Caco-2 (cell line): ENCODE measurements around the gene MBOAT1. TPM values are rescaled to one million over a fixed set of nuclear protein-coding genes. Genes with fewer than 3 reads are reported as not detected.

ENCODE experiments used
- BruUV-seq: library from RNA; stranded (reverse); fragments of 400-500 nt; replicated peaks from 2 replicates; lab custom pipeline; 2021; lab: Mats Ljungman, UMichigan
- CTCF ChIA-PET: fragments of 300-600 bp; sonication (Branson Sonifier 250); formaldehyde crosslinking; loops from one replicate; lab custom pipeline; 2022; ENCODE audit warnings: antibody characterized with exemption; lab: Charles Lee
- POLR2A ChIA-PET: fragments of 300-600 bp; sonication (Branson Sonifier 250); formaldehyde crosslinking; loops from one replicate; lab custom pipeline; 2022; ENCODE audit warnings: antibody characterized with exemption; lab: Charles Lee
- DNase-seq, 2 experiments: peaks; one replicate each; pipeline versions ENCODE4 v3.0.0 to v3.0.0-alpha.2; 2020 to 2022
- H3K27me3 ChIP-seq: replicated peaks from 2 replicates; pipeline ENCODE4 v1.6.0; 2011; ENCODE audit warnings: low read length; ENCODE audit not compliant: control insufficient read depth, insufficient read depth
- H3K36me3 ChIP-seq: 2 replicates; pipeline ENCODE4 v1.5.1; 2011; ENCODE audit warnings: low read length; ENCODE audit not compliant: control insufficient read depth, insufficient read depth
- H3K4me1 ChIP-seq: fragments of 250-450 bp; sonication (Bioruptor Pico); 2 replicates; pipeline ENCODE4 v1.5.1; 2020; ENCODE audit warnings: mild to moderate bottlenecking
- H3K4me3 ChIP-seq: 2 replicates; pipeline ENCODE4 v1.5.1; 2011; ENCODE audit warnings: low read depth, mild to moderate bottlenecking, control low read depth, low read length
- H3K9me3 ChIP-seq: fragments of 250-450 bp; sonication (Bioruptor Pico); 2 replicates; pipeline ENCODE4 v1.5.1; 2020; ENCODE audit warnings: mild to moderate bottlenecking, moderate library complexity
- H3K27ac Mint-ChIP-seq: one replicate; pipeline ENCODE4 v1.8.0; 2022; ENCODE audit warnings: mixed read lengths; ENCODE audit not compliant: unreplicated experiment
- H3K27me3 Mint-ChIP-seq: one replicate; pipeline ENCODE4 v1.8.0; 2022; ENCODE audit warnings: mixed read lengths; ENCODE audit not compliant: insufficient read depth, unreplicated experiment
- H3K36me3 Mint-ChIP-seq: one replicate; pipeline ENCODE4 v1.8.0; 2022; ENCODE audit warnings: mild to moderate bottlenecking, mixed read lengths; ENCODE audit not compliant: insufficient read depth, unreplicated experiment
- H3K4me1 Mint-ChIP-seq: one replicate; pipeline ENCODE4 v1.8.0; 2022; ENCODE audit warnings: low read depth, mixed read lengths; ENCODE audit not compliant: unreplicated experiment
- H3K4me3 Mint-ChIP-seq: one replicate; pipeline ENCODE4 v1.8.0; 2022; ENCODE audit warnings: mild to moderate bottlenecking, moderate library complexity, mixed read lengths; ENCODE audit not compliant: unreplicated experiment
- H3K9me3 Mint-ChIP-seq: one replicate; pipeline ENCODE4 v1.8.0; 2022; ENCODE audit warnings: mixed read lengths; ENCODE audit not compliant: unreplicated experiment
- CTCF ChIP-seq, 2 experiments: fragments of 200-600 bp in 1 of 2; IDR thresholded peaks; 1 replicate in 1 of 2; 2 replicates in 1 of 2; pipeline versions ENCODE4 v1.5.1 to v1.8.0; 2011 to 2022; ENCODE audit warnings: antibody characterized with exemption in 1 of 2, control low read depth in 1 of 2, inconsistent platforms in 1 of 2, low read depth in 1 of 2, low read length in 1 of 2, mild to moderate bottlenecking in 1 of 2, moderate library complexity in 1 of 2; ENCODE audit not compliant: insufficient read depth in 1 of 2, severe bottlenecking in 1 of 2, unreplicated experiment in 1 of 2
- intact Hi-C: fragments of 100-400 bp; cut with micrococcal nuclease; formaldehyde crosslinking; loops from one replicate; pipeline ENCODE4 v1.10.0; 2022; ENCODE audit not compliant: unreplicated experiment
- total RNA-seq: library from RNA; stranded (reverse); gene quantifications from 2 replicates; pipeline ENCODE4 v1.2.3, GENCODE V29; 2022

MBOAT1 gene
- total RNA-seq, 1 experiment from 2014 or later = 7.3 TPM

GRCh38 chr6:20058912-20059311 lies 153.4 kb downstream of the MBOAT1 start:
- Histone ChIP-seq H3K9me3 (no peaks in the 10 kb centered on the region), H3K27me3 (no peaks in the 10 kb centered on the region), H3K4me1 (no peaks in the 10 kb centered on the region), H3K4me3 (no peak overlapping the region), H3K36me3 (no peaks in the 10 kb centered on the region)
- intact Hi-C loops = loop anchor here (5.0 kb wide), 4 partner anchors 72 to 1312 kb away; no protein-coding TSS in a partner anchor
- CTCF ChIA-PET = no interaction called here
- Mint-ChIP-seq H3K27ac (no peak overlapping the region), H3K4me3 (no peak overlapping the region), H3K4me1 (no peaks in the 10 kb centered on the region), H3K27me3 (peaks cover 14% of the 10 kb centered on the region), H3K9me3 (no peaks in the 10 kb centered on the region), H3K36me3 (no peaks in the 10 kb centered on the region)
- POLR2A ChIA-PET = no interaction called here
- DNase-seq = no peak
- TF ChIP-seq CTCF (IDR thresholded peaks at IDR 0.05; ENCODE audit: insufficient read depth in 1 of 2, low read depth in 1 of 2, low read length in 1 of 2, severe bottlenecking in 1 of 2, unreplicated experiment in 1 of 2) = no peak
- BruUV-seq = no TSS peak

- Mint-ChIP-seq H3K27ac (no peak overlapping the region), H3K9me3 (no peaks in the 10 kb centered on the region), H3K36me3 (no peaks in the 10 kb centered on the region), H3K4me1 (no peaks in the 10 kb centered on the region), H3K4me3 (no peak overlapping the region), H3K27me3 (peaks cover 14% of the 10 kb centered on the region)
- intact Hi-C loops = loop anchor here (5.0 kb wide), 4 partner anchors 71 to 1311 kb away; no protein-coding TSS in a partner anchor
- no peak for DNase-seq
- POLR2A ChIA-PET = no interaction called here
- no TSS peak for BruUV-seq
- no peak for TF ChIP-seq CTCF (IDR thresholded peaks at IDR 0.05; ENCODE audit: insufficient read depth in 1 of 2, low read depth in 1 of 2, low read length in 1 of 2, severe bottlenecking in 1 of 2, unreplicated experiment in 1 of 2)
- Histone ChIP-seq H3K27me3 (no peaks in the 10 kb centered on the region), H3K4me1 (no peaks in the 10 kb centered on the region), H3K36me3 (no peaks in the 10 kb centered on the region), H3K9me3 (no peaks in the 10 kb centered on the region), H3K4me3 (no peak overlapping the region)
- CTCF ChIA-PET = no interaction called here
These were observed 154.0 kb downstream of the MBOAT1 start for GRCh38 chr6:20058121-20058905.

GRCh38 chr6:20056350-20056992 lies 155.8 kb downstream of the MBOAT1 start:
- no peaks in the 10 kb centered on the region for H3K9me3 ChIP-seq
- Mint-ChIP-seq H3K4me3 (no peak overlapping the region), H3K36me3 (no peaks in the 10 kb centered on the region), H3K27me3 (peaks cover 12% of the 10 kb centered on the region), H3K4me1 (no peaks in the 10 kb centered on the region), H3K27ac (no peak overlapping the region), H3K9me3 (no peaks in the 10 kb centered on the region)
- no peaks in the 10 kb centered on the region for H3K4me1 ChIP-seq
- TF ChIP-seq CTCF (IDR thresholded peaks at IDR 0.05; ENCODE audit: insufficient read depth in 1 of 2, low read depth in 1 of 2, low read length in 1 of 2, severe bottlenecking in 1 of 2, unreplicated experiment in 1 of 2) = peak; percentile 32 to 35
- no peak overlapping the region for H3K4me3 ChIP-seq
- CTCF ChIA-PET = interaction anchor here (1.6 kb wide), 1 partner anchor 1032 kb away, joined by 4 read pairs; no protein-coding TSS in a partner anchor
- no peaks in the 10 kb centered on the region for H3K27me3 ChIP-seq
- POLR2A ChIA-PET = no interaction called here
- BruUV-seq = no TSS peak
- intact Hi-C loops = loop anchor here (1.0 to 5.0 kb wide), 7 partner anchors 69 to 1309 kb away; no protein-coding TSS in a partner anchor
- no peaks in the 10 kb centered on the region for H3K36me3 ChIP-seq
- DNase-seq = peak in 1 of 2 experiments; percentile 31
